Measurements from ENCODE around the gene TCEANC.

TCEANC gene

GRCh38 chrX:13697976-13698375 is 45.0 kb downstream of the TCEANC start:
- TF ChIP-seq, protein P1, sequence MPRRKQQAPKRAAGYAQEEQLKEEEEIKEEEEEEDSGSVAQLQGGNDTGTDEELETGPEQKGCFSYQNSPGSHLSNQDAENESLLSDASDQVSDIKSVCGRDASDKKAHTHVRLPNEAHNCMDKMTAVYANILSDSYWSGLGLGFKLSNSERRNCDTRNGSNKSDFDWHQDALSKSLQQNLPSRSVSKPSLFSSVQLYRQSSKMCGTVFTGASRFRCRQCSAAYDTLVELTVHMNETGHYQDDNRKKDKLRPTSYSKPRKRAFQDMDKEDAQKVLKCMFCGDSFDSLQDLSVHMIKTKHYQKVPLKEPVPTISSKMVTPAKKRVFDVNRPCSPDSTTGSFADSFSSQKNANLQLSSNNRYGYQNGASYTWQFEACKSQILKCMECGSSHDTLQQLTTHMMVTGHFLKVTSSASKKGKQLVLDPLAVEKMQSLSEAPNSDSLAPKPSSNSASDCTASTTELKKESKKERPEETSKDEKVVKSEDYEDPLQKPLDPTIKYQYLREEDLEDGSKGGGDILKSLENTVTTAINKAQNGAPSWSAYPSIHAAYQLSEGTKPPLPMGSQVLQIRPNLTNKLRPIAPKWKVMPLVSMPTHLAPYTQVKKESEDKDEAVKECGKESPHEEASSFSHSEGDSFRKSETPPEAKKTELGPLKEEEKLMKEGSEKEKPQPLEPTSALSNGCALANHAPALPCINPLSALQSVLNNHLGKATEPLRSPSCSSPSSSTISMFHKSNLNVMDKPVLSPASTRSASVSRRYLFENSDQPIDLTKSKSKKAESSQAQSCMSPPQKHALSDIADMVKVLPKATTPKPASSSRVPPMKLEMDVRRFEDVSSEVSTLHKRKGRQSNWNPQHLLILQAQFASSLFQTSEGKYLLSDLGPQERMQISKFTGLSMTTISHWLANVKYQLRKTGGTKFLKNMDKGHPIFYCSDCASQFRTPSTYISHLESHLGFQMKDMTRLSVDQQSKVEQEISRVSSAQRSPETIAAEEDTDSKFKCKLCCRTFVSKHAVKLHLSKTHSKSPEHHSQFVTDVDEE (CRISPR knock-in tag; IDR thresholded peaks at IDR 0.05): no peak
- no peak for TF ChIP-seq GLIS3 (CRISPR knock-in tag; IDR thresholded peaks at IDR 0.05)
- TF ChIP-seq RARB (CRISPR knock-in tag; IDR thresholded peaks at IDR 0.05): no peak
- TF ChIP-seq ISL1 (CRISPR knock-in tag; IDR thresholded peaks at IDR 0.05): no peak
- TF ChIP-seq BACH2 (CRISPR knock-in tag; IDR thresholded peaks at IDR 0.05; ENCODE audit: borderline replicate concordance): no peak
- TF ChIP-seq ZC3H10 (CRISPR knock-in tag; IDR thresholded peaks at IDR 0.05): no peak
- no peak for TF ChIP-seq PPARA (CRISPR knock-in tag; IDR thresholded peaks at IDR 0.05; ENCODE audit: borderline replicate concordance)
- no peak for TF ChIP-seq ZNF565 (CRISPR knock-in tag; conservative IDR thresholded peaks at IDR 0.05; ENCODE audit: low read depth)
- TF ChIP-seq TCF4 (CRISPR knock-in tag; IDR thresholded peaks at IDR 0.05; ENCODE audit: borderline replicate concordance): no peak
- TF ChIP-seq ZNF70 (CRISPR knock-in tag; IDR thresholded peaks at IDR 0.05): no peak
- TF ChIP-seq ZNF8 (CRISPR knock-in tag; IDR thresholded peaks at IDR 0.05): no peak
- TF ChIP-seq, protein P2, sequence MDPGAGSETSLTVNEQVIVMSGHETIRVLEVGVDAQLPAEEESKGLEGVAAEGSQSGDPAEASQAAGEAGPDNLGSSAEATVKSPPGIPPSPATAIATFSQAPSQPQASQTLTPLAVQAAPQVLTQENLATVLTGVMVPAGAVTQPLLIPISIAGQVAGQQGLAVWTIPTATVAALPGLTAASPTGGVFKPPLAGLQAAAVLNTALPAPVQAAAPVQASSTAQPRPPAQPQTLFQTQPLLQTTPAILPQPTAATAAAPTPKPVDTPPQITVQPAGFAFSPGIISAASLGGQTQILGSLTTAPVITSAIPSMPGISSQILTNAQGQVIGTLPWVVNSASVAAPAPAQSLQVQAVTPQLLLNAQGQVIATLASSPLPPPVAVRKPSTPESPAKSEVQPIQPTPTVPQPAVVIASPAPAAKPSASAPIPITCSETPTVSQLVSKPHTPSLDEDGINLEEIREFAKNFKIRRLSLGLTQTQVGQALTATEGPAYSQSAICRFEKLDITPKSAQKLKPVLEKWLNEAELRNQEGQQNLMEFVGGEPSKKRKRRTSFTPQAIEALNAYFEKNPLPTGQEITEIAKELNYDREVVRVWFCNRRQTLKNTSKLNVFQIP (CRISPR knock-in tag; IDR thresholded peaks at IDR 0.05; ENCODE audit: borderline replicate concordance, low read depth): no peak
- TF ChIP-seq CREB5 (CRISPR knock-in tag; IDR thresholded peaks at IDR 0.05; ENCODE audit: low read depth): no peak
- no peak for TF ChIP-seq ZFP30 (CRISPR knock-in tag; IDR thresholded peaks at IDR 0.05)
- no peak for TF ChIP-seq CSDC2 (CRISPR knock-in tag; IDR thresholded peaks at IDR 0.05)
- TF ChIP-seq TOX (CRISPR knock-in tag; IDR thresholded peaks at IDR 0.05; ENCODE audit: borderline replicate concordance): no peak
- no peak for TF ChIP-seq ARNTL (CRISPR knock-in tag; IDR thresholded peaks at IDR 0.05; ENCODE audit: borderline replicate concordance, low read depth)
- TF ChIP-seq, protein P3, sequence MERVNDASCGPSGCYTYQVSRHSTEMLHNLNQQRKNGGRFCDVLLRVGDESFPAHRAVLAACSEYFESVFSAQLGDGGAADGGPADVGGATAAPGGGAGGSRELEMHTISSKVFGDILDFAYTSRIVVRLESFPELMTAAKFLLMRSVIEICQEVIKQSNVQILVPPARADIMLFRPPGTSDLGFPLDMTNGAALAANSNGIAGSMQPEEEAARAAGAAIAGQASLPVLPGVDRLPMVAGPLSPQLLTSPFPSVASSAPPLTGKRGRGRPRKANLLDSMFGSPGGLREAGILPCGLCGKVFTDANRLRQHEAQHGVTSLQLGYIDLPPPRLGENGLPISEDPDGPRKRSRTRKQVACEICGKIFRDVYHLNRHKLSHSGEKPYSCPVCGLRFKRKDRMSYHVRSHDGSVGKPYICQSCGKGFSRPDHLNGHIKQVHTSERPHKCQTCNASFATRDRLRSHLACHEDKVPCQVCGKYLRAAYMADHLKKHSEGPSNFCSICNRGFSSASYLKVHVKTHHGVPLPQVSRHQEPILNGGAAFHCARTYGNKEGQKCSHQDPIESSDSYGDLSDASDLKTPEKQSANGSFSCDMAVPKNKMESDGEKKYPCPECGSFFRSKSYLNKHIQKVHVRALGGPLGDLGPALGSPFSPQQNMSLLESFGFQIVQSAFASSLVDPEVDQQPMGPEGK (CRISPR knock-in tag; IDR thresholded peaks at IDR 0.05; ENCODE audit: borderline replicate concordance): no peak
- no peak for TF ChIP-seq ESRRG (CRISPR knock-in tag; IDR thresholded peaks at IDR 0.05)
- ATAC-seq: no peak

- ATAC-seq: no peak
- TF ChIP-seq, protein P1 (CRISPR knock-in tag; IDR thresholded peaks at IDR 0.05): no peak
- TF ChIP-seq CREB5 (CRISPR knock-in tag; IDR thresholded peaks at IDR 0.05; ENCODE audit: low read depth) (no peak), ZNF565 (CRISPR knock-in tag; conservative IDR thresholded peaks at IDR 0.05; ENCODE audit: low read depth) (no peak), ZNF8 (CRISPR knock-in tag; IDR thresholded peaks at IDR 0.05) (no peak)
- TF ChIP-seq, protein P4, sequence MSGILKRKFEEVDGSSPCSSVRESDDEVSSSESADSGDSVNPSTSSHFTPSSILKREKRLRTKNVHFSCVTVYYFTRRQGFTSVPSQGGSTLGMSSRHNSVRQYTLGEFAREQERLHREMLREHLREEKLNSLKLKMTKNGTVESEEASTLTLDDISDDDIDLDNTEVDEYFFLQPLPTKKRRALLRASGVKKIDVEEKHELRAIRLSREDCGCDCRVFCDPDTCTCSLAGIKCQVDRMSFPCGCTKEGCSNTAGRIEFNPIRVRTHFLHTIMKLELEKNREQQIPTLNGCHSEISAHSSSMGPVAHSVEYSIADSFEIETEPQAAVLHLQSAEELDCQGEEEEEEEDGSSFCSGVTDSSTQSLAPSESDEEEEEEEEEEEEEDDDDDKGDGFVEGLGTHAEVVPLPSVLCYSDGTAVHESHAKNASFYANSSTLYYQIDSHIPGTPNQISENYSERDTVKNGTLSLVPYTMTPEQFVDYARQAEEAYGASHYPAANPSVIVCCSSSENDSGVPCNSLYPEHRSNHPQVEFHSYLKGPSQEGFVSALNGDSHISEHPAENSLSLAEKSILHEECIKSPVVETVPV (CRISPR knock-in tag; IDR thresholded peaks at IDR 0.05): no peak
Observed at GRCh38 chrX:13698432-13698831, 45.5 kb downstream of the TCEANC start.
